Smooth muscle cell (in vitro differentiated cells): ENCODE data around the gene CPLX1. TPM values are rescaled to one million over a fixed set of nuclear protein-coding genes. Genes with fewer than 3 reads are reported as not detected.
"Not testable (repeated sequence)": the region's sequence is repeated elsewhere in the genome, so short reads cannot be mapped to it uniquely, and the experiment has no call there.

Source experiments
- DNase-seq: peaks from one replicate; lab custom pipeline; 2025; ENCODE audit not compliant: unreplicated experiment; lab: John Stamatoyannopoulos, UW
- H2AFZ ChIP-seq: fragments of 200-600 bp; sonication (generic); 2 replicates; pipeline ENCODE4 v1.6.0; 2016; ENCODE audit warnings: antibody characterized with exemption, low read depth, mild to moderate bottlenecking
- H3F3A ChIP-seq: fragments of 200-600 bp; sonication (generic); 2 replicates; pipeline ENCODE4 v1.6.0; 2017; ENCODE audit warnings: antibody characterized with exemption, low read depth
- H3K27ac ChIP-seq: fragments of 200-600 bp; sonication (generic); 2 replicates; pipeline ENCODE4 v1.5.1; 2016; ENCODE audit warnings: low read depth, mild to moderate bottlenecking
- H3K27me3 ChIP-seq: fragments of 200-600 bp; sonication (generic); 2 replicates; pipeline ENCODE4 v1.6.1; 2016; ENCODE audit warnings: low read depth, mild to moderate bottlenecking
- H3K36me3 ChIP-seq: fragments of 200-600 bp; sonication (generic); 2 replicates; pipeline ENCODE4 v1.5.1; 2016; ENCODE audit warnings: low read depth
- H3K4me1 ChIP-seq: fragments of 200-600 bp; sonication (generic); 2 replicates; pipeline ENCODE4 v1.5.1; 2016; ENCODE audit warnings: low read depth
- H3K4me2 ChIP-seq: fragments of 200-600 bp; sonication (generic); 2 replicates; pipeline ENCODE4 v1.6.0; 2016; ENCODE audit warnings: mild to moderate bottlenecking
- H3K4me3 ChIP-seq: fragments of 200-600 bp; sonication (generic); 2 replicates; pipeline ENCODE4 v1.5.1; 2016; ENCODE audit warnings: mild to moderate bottlenecking
- H3K79me2 ChIP-seq: fragments of 200-600 bp; sonication (generic); 2 replicates; pipeline ENCODE4 v1.6.0; 2016; ENCODE audit warnings: low read depth, mild to moderate bottlenecking
- H3K9ac ChIP-seq: fragments of 200-600 bp; sonication (generic); 2 replicates; pipeline ENCODE4 v1.6.0; 2016; ENCODE audit warnings: low read depth
- H3K9me3 ChIP-seq: fragments of 200-600 bp; sonication (generic); replicated peaks from 2 replicates; pipeline ENCODE4 v1.5.1; 2016; ENCODE audit warnings: low read depth
- H4K20me1 ChIP-seq: fragments of 200-600 bp; sonication (generic); 2 replicates; pipeline ENCODE4 v1.6.0; 2016; ENCODE audit warnings: low read depth
- CTCF ChIP-seq: fragments of 200-600 bp; sonication (generic); IDR thresholded peaks from 2 replicates; pipeline ENCODE4 v1.5.1; 2017; ENCODE audit warnings: borderline replicate concordance, mild to moderate bottlenecking, antibody characterized with exemption; ENCODE audit not compliant: insufficient read depth, poor library complexity, severe bottlenecking
- WGBS: methylation state at CpG from one replicate; pipeline ENCODE4 v1.1.7; 2016; ENCODE audit warnings: low lambda C conversion rate; 5-methylcytosine and 5-hydroxymethylcytosine counted together
- polyA plus RNA-seq: library from polyadenylated mRNA; unstranded; fragments of >200 nt; fragmentation: Nextera tagmentation; extraction: Ambion mirVana; gene quantifications from 2 replicates; pipeline ENCODE4 v1.2.1, GENCODE V29; 2016
- total RNA-seq: library from RNA; depleted of rRNA; stranded (reverse); fragments of >200 nt; gene quantifications from 2 replicates; pipeline ENCODE4 v1.2.3, GENCODE V29; 2014

Gene CPLX1
- total and polyA plus RNA-seq, 2 experiments from 2014 or later, result not detected

GRCh38 chr4:754221-755120, 71.5 kb downstream of the CPLX1 start:
- peaks cover 3% of the 10 kb centered on the region for H3K36me3 ChIP-seq
- 98% methylated on average over 32 of the region's 32 CpGs for WGBS

GRCh38 chr4:753186-753585, 72.7 kb downstream of the CPLX1 start:
- not testable (repeated sequence) for H3K9me3 ChIP-seq, H2AFZ ChIP-seq, H3K9ac ChIP-seq, H3K27me3 ChIP-seq, H3K4me3 ChIP-seq, H3K36me3 ChIP-seq, H3K27ac ChIP-seq, DNase-seq, H3K4me2 ChIP-seq, H3F3A ChIP-seq, H3K4me1 ChIP-seq
- H3K79me2 ChIP-seq, result peaks cover 26% of the 10 kb centered on the region
- 98% methylated on average over 13 of the region's 13 CpGs for WGBS
- peaks cover 97% of the 10 kb centered on the region for H4K20me1 ChIP-seq

More at GRCh38 chr4:754221-755120, 71.5 kb downstream of the CPLX1 start:
- H3K27me3 ChIP-seq, result no peaks in the 10 kb centered on the region
- no peaks in the 10 kb centered on the region for H3F3A ChIP-seq
- H3K27ac ChIP-seq, result no peak overlapping the region
- DNase-seq, result no peak
- H4K20me1 ChIP-seq, result peaks cover 84% of the 10 kb centered on the region
- no peak overlapping the region for H3K4me2 ChIP-seq
- no peak overlapping the region for H2AFZ ChIP-seq
- peaks cover 25% of the 10 kb centered on the region for H3K79me2 ChIP-seq
- H3K9me3 ChIP-seq, result no peaks in the 10 kb centered on the region
- H3K4me1 ChIP-seq, result no peaks in the 10 kb centered on the region
- no peak for TF ChIP-seq CTCF
- no peak overlapping the region for H3K4me3 ChIP-seq
- H3K9ac ChIP-seq, result no peak overlapping the region

- no peak overlapping the region for H3K27ac ChIP-seq
- H3K4me2 ChIP-seq, result no peak overlapping the region
- H3K79me2 ChIP-seq, result peaks cover 22% of the 10 kb centered on the region
- no peaks in the 10 kb centered on the region for H3K27me3 ChIP-seq
- no peak overlapping the region for H3K4me3 ChIP-seq
- H3K9me3 ChIP-seq, result no peaks in the 10 kb centered on the region
- no peak for TF ChIP-seq CTCF
- no peak for DNase-seq
- WGBS, result 97% methylated on average over 17 of the region's 25 CpGs
- no peaks in the 10 kb centered on the region for H3K4me1 ChIP-seq
- H3F3A ChIP-seq, result no peaks in the 10 kb centered on the region
- H4K20me1 ChIP-seq, result peaks cover 99% of the 10 kb centered on the region
- H3K36me3 ChIP-seq, result no peaks in the 10 kb centered on the region
- H3K9ac ChIP-seq, result no peak overlapping the region
- no peak overlapping the region for H2AFZ ChIP-seq
Measured at GRCh38 chr4:752196-752861, 73.6 kb downstream of the CPLX1 start.

- Histone ChIP-seq H2AFZ (no peak overlapping the region), H3K79me2 (peaks cover 21% of the 10 kb centered on the region), H3K27ac (no peak overlapping the region), H4K20me1 (peaks cover 92% of the 10 kb centered on the region), H3K36me3 (no peaks in the 10 kb centered on the region), H3K4me2 (no peak overlapping the region), H3K27me3 (no peaks in the 10 kb centered on the region), H3K9me3 (no peaks in the 10 kb centered on the region), H3F3A (no peaks in the 10 kb centered on the region), H3K4me1 (no peaks in the 10 kb centered on the region), H3K9ac (no peak overlapping the region), H3K4me3 (no peak overlapping the region)
- no peak for TF ChIP-seq CTCF
- 95% methylated on average over 15 of the region's 15 CpGs for WGBS
- DNase-seq, result no peak
Measured at GRCh38 chr4:751676-752075, 74.3 kb downstream of the CPLX1 start.
